Thyroid gland (tissue), 4 donors: ENCODE data around the gene ZNF407.

Experiments
- POLR2A ChIP-seq, 2 donors: fragments of 450-650 bp; IDR thresholded peaks; one replicate each; pipeline ENCODE4 v1.6.1; 2017; ENCODE audit warnings: antibody characterized with exemption in 2 of 2, mild to moderate bottlenecking in 2 of 2, moderate library complexity in 1 of 2
- TF ChIP-seq, protein P1 (sequence below), 6 experiments: fragments of 200-600 bp in 3 of 6; fragments of 450-650 bp in 3 of 6; sonication (generic) in 3 of 6; IDR thresholded peaks; one replicate each; pipeline ENCODE4 v1.5.1; 2016 to 2019; ENCODE audit warnings: antibody characterized with exemption in 6 of 6, mild to moderate bottlenecking in 2 of 6, inconsistent platforms in 1 of 6, moderate library complexity in 1 of 6

DNA sequence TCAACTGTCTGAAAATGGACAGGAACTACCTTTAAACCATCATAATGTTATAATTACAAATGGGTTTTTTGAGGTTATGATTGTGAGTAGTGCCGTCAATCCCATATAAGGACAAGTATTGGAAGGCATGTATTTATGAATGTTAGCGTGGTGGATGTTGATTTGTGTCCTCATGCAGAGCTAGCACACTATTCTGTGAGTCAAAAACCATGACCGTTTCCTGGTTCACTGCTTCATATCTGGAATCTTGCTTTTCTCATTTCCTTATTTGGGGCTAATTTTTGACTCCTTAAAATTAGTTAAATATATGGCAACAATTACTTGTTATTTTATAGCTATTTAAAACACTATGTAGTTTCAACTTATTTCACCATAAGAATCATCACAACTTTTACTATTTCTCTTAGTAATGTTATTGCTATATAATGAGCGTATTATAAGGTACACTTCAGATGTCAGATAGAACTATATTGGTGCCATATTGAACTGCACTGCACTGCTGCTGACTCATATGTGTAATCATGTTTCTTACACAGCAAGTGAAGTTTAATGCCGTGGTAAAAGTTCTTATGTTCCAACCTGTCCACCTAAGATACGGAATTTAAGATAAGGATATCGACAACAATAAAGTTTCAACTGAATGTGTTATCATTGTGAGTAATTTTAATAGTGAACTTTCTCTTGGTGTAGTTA is 418.5 kb downstream of the ZNF407 start:
- TF ChIP-seq POLR2A (IDR thresholded peaks at IDR 0.05), result no peak
- TF ChIP-seq, protein P1, sequence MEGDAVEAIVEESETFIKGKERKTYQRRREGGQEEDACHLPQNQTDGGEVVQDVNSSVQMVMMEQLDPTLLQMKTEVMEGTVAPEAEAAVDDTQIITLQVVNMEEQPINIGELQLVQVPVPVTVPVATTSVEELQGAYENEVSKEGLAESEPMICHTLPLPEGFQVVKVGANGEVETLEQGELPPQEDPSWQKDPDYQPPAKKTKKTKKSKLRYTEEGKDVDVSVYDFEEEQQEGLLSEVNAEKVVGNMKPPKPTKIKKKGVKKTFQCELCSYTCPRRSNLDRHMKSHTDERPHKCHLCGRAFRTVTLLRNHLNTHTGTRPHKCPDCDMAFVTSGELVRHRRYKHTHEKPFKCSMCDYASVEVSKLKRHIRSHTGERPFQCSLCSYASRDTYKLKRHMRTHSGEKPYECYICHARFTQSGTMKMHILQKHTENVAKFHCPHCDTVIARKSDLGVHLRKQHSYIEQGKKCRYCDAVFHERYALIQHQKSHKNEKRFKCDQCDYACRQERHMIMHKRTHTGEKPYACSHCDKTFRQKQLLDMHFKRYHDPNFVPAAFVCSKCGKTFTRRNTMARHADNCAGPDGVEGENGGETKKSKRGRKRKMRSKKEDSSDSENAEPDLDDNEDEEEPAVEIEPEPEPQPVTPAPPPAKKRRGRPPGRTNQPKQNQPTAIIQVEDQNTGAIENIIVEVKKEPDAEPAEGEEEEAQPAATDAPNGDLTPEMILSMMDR (IDR thresholded peaks at IDR 0.05), result no peak
